Measurements from ENCODE around the gene ADTRP. TPM values are rescaled to one million over a fixed set of nuclear protein-coding genes. Genes with fewer than 3 reads are reported as not detected.

Gene ADTRP
- total RNA-seq, 4 donors from 2014 or later: 119 to 199 (median 181) TPM

GRCh38 chr6:11783524-11784064, 5.0 kb upstream of the ADTRP start:
- Histone ChIP-seq H3K4me3 (no peak overlapping the region), H3K27ac (no peak overlapping the region), H3K36me3 (no peaks in the 10 kb centered on the region), H3K9me3 (no peaks in the 10 kb centered on the region), H3K27me3 (no peaks in the 10 kb centered on the region), H3K4me1 (peaks cover 4 to 20% (median 11%) of the 10 kb centered on the region in 4 donors)
- in situ Hi-C loops (cut with MboI; ENCODE audit: low pct_ligation_motif_present in 1 of 4, low pct_unique_long_range_greater_than_20kb in 1 of 4, low sequenced_read_pairs in 3 of 4): no loop called here
- intact Hi-C loops (cut with DNase I; ENCODE audit: low total_unique reads): no loop called here
- DNase-seq: no peak
- TF ChIP-seq POLR2A (IDR thresholded peaks at IDR 0.05) (no peak), POLR2AphosphoS5 (IDR thresholded peaks at IDR 0.05) (no peak), CTCF (IDR thresholded peaks at IDR 0.05) (no peak), EP300 (IDR thresholded peaks at IDR 0.05; ENCODE audit: low read depth) (no peak)
- WGBS, 2 donors (ENCODE audit: low coverage in 1 of 2): 87 to 93% methylated on average over 3 to 6 of the region's 6 CpGs

GRCh38 chr6:11782524-11782923, 3.9 kb upstream of the ADTRP start:
- Histone ChIP-seq H3K27ac (no peak overlapping the region), H3K4me1 (peaks cover 4 to 20% (median 11%) of the 10 kb centered on the region in 4 donors), H3K4me3 (no peak overlapping the region), H3K9me3 (no peaks in the 10 kb centered on the region), H3K36me3 (no peaks in the 10 kb centered on the region), H3K27me3 (no peaks in the 10 kb centered on the region)
- in situ Hi-C loops (cut with MboI; ENCODE audit: low pct_ligation_motif_present in 1 of 4, low pct_unique_long_range_greater_than_20kb in 1 of 4, low sequenced_read_pairs in 3 of 4) (no loop called here), intact Hi-C loops (cut with DNase I; ENCODE audit: low total_unique reads) (no loop called here)
- TF ChIP-seq EP300 (IDR thresholded peaks at IDR 0.05; ENCODE audit: low read depth) (no peak), CTCF (IDR thresholded peaks at IDR 0.05) (no peak), POLR2AphosphoS5 (IDR thresholded peaks at IDR 0.05) (no peak), POLR2A (IDR thresholded peaks at IDR 0.05) (no peak)
- WGBS, 2 donors (ENCODE audit: low coverage in 1 of 2): 93 to 94% methylated on average over 3 to 4 of the region's 4 CpGs
- no peak for DNase-seq

GRCh38 chr6:11780097-11780428, 1.5 kb upstream of the ADTRP start:
- in situ Hi-C loops (cut with MboI; ENCODE audit: low pct_ligation_motif_present in 1 of 4, low pct_unique_long_range_greater_than_20kb in 1 of 4, low sequenced_read_pairs in 3 of 4) (no loop called here), intact Hi-C loops (cut with DNase I; ENCODE audit: low total_unique reads) (no loop called here)
- TF ChIP-seq CTCF (IDR thresholded peaks at IDR 0.05): no peak
- no peak for TF ChIP-seq POLR2AphosphoS5 (IDR thresholded peaks at IDR 0.05)
- TF ChIP-seq EP300 (IDR thresholded peaks at IDR 0.05; ENCODE audit: low read depth): no peak
- no peak for TF ChIP-seq POLR2A (IDR thresholded peaks at IDR 0.05)
- H3K9me3 ChIP-seq: no peaks in the 10 kb centered on the region
- no peak for DNase-seq
- no peak overlapping the region for H3K4me3 ChIP-seq
- no peaks in the 10 kb centered on the region for H3K27me3 ChIP-seq
- H3K4me1 ChIP-seq: peaks cover 4 to 15% (median 7%) of the 10 kb centered on the region in 4 donors
- no peaks in the 10 kb centered on the region for H3K36me3 ChIP-seq
- H3K27ac ChIP-seq: peak overlapping the region; percentile 83 to 88 (median 84)
- WGBS, 2 donors (ENCODE audit: low coverage in 1 of 2): 20 to 36% methylated on average over 1 to 2 of the region's 2 CpGs

- H3K9me3 ChIP-seq: no peaks in the 10 kb centered on the region
- 68 to 92% methylated on average over 3 to 6 of the region's 6 CpGs for WGBS, 2 donors (ENCODE audit: low coverage in 1 of 2)
- TF ChIP-seq CTCF (IDR thresholded peaks at IDR 0.05): no peak
- no peak for TF ChIP-seq POLR2AphosphoS5 (IDR thresholded peaks at IDR 0.05)
- TF ChIP-seq EP300 (IDR thresholded peaks at IDR 0.05; ENCODE audit: low read depth): no peak
- no peak overlapping the region for H3K4me3 ChIP-seq
- H3K27ac ChIP-seq: peak overlapping the region; percentile 83 to 88 (median 84)
- in situ Hi-C loops (cut with MboI; ENCODE audit: low pct_ligation_motif_present in 1 of 4, low pct_unique_long_range_greater_than_20kb in 1 of 4, low sequenced_read_pairs in 3 of 4): no loop called here
- peak; percentile 34 for DNase-seq
- H3K36me3 ChIP-seq: no peaks in the 10 kb centered on the region
- no peaks in the 10 kb centered on the region for H3K27me3 ChIP-seq
- intact Hi-C loops (cut with DNase I; ENCODE audit: low total_unique reads): no loop called here
- peaks cover 4 to 11% (median 7%) of the 10 kb centered on the region in 4 donors for H3K4me1 ChIP-seq
These were observed 910 bp upstream of the ADTRP start for GRCh38 chr6:11779329-11780096.
